ENCODE results near the gene RFX4.

The RFX4 gene

GRCh38 chr12:106582641-106583230, at the start of gene RFX4:
Gene RFX4 (plus strand): TSS chr12:106583004. CDS start chr12:106583321, 317 bp downstream.
- no peak for DNase-seq (ENCODE audit: low read depth in 3 of 3, low spot score in 1 of 3)

- no peak for DNase-seq (ENCODE audit: low read depth in 3 of 3, low spot score in 1 of 3)
Measured at GRCh38 chr12:106541201-106541600, 41.6 kb upstream of the RFX4 start.

DNA sequence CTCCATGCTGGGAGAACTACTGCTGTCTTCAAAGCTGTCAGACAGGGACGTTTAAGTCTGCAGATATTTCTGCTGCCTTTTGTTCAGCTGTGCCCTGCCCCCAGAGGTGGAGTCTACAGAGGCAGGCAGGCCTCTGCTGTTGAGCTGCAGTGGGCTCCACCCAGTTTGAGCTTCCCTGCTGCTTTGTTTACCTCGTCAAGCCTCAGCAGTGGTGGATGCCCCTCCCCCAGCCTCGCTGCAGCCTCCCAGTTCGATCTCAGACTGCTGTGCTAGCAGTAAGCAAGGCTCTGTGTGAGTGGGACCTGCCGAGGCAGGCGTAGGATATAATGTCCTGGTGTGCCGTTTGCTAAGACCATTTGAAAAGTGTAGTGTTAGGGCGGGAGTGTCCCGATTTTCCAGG, 31.4 kb upstream of the RFX4 start:
- no peak for DNase-seq (ENCODE audit: low read depth in 3 of 3, low spot score in 1 of 3)

DNA sequence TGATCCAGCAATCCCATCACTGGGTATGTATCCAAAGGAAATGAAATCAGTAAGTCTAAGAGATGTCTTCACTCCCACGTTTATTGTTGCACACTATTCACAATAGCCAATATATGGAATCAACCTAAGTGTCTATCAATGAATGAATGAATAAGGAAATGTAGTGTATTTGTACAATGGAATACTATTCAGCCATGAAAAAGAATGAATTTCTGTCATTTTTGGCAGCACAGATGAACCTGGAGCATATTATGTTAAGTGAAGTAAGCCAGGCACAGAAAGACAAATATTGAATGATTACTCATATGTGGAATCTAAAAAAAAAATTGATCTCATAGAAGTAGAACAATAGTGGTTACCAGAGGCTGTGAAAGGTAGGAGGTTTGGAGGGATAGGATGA, 30.6 kb upstream of the RFX4 start:
- DNase-seq (ENCODE audit: low read depth in 3 of 3, low spot score in 1 of 3), result no peak

DNA sequence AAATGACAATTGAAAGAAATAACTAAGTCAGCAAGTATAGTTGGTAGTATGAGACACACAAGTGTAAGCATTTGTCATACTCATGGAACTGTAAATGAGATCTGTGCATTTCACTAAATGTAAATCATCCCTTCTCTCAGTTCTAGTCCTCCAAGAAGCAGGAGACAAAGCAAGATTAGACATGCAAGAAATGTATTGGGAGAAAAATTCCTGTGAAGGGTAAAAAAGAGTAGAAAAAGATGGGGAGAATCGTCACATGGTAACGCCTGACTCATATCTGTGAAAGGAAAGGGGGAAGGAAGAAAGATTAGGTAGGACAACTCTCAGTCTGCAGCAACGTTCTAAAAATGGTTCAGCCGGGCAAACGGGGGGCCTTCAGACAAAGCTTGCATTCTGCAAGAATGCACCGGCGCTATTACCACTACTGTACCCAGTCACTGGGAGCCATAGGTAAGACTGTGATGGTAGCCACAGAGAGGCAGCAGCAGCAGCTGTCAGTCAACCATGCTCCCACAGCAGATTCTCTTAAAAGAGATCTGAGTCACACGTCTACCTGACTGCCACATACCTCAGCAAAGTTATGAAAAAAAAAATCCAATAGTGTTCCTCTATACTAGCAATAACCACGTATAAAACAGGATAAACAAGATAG, 18.0 kb upstream of the RFX4 start:
- no peak for DNase-seq (ENCODE audit: low read depth in 3 of 3, low spot score in 1 of 3)

- DNase-seq (ENCODE audit: low read depth in 3 of 3, low spot score in 1 of 3), result no peak
Measured at GRCh38 chr12:106566771-106567170, 16.0 kb upstream of the RFX4 start.

- DNase-seq (ENCODE audit: low read depth in 3 of 3, low spot score in 1 of 3), result no peak
Measured at GRCh38 chr12:106573239-106573638, 9.6 kb upstream of the RFX4 start.

- DNase-seq (ENCODE audit: low read depth in 3 of 3, low spot score in 1 of 3), result no peak
Measured at GRCh38 chr12:106576848-106577247, 6.0 kb upstream of the RFX4 start.

GRCh38 chr12:106580671-106581508, 1.9 kb upstream of the RFX4 start:
- DNase-seq (ENCODE audit: low read depth in 3 of 3, low spot score in 1 of 3), result no peak

DNA sequence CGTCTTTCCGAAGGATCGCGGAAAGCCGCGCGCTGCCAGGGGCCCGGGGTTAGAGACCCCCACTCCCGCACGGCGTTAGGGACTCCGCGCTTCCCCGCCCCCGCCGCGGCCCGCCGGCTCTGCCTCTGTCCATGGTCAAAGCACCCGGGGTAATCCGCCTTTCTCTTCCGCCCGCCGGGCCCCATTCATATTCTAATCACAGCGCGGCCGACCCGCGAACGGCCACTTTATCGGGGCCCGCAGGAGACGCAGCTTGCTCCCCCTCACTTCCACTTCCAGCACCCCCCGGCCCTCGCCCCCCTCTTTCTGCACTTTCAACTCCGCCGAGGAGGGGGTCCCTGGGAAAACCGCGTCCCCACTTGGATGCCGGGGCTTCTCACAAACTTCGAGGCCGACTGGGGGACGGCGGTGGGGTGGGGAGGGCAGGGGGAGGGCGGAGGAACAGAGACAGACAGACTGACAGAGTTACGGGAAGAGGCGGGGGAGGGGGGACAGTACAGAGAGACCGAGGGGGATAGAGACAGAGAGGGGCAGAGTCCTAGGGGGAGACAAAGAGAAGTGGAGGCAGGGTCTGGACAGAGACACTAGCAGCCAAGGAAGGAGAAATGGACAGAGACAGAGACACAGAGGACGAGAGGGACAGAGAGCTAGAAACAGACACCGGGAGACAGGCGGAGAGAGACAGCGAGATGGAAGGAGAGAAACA, 1.1 kb upstream of the RFX4 start:
- no peak for DNase-seq (ENCODE audit: low read depth in 3 of 3, low spot score in 1 of 3)

DNA sequence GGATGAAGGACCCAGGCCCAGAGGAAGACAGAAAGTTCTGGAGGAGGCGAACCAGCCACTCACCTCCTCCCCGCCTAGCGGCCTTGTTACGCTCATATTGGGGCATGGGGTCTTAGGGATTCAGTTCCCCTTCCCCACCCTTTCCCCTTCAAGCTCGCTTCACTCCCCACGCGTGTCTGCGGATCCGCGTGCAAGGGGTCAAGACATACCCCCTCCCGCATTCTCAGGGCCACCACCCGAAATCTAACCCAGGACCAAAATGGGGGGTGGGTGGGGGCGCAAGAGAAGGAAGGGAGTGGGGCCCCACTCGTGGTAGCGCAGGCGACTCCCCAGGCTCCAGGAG, 584 bp upstream of the RFX4 start:
- no peak for DNase-seq (ENCODE audit: low read depth in 3 of 3, low spot score in 1 of 3)

DNA sequence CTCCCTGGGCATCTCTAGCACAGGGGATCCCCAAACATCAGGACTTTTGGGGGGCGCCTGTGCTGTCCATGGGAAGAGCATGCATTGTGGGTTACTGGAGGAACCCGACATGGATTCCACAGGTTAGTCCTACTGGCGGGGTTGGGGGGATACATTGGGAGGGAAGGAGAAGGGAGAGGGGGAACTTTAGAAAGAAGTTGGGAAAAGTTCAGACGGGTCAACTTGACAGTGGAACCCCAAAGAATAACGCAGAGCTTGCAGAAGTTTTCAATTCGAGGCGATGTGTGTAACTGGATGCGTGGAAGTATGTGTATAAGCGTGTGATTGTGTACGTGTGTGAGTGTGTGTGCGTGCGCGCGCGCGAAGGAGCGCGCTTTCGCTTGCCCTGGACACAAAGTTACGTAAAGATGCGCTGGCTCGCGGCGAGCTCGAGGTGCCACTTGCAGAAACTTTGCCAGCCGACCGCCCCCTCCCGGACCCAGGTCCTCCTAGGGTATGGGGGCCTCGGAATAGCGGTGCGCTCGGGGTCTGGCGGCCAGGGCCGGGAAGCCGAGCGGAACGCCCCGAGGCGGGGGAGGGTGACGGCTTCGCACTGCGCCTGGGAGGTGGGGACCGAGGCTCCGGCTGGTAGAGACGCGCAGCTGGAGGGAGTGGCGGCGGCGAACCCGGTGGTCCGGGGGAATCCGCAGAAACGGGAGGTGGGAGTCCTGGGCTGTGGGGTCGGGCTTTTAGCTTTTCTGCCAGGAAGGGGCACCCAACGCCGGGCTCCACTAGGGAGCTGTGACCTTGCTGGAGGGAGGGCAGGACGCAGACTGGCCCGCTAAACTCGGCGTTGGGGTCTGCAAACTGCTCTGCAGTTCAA, 669 bp downstream of the RFX4 start:
- no peak for DNase-seq (ENCODE audit: low read depth in 3 of 3, low spot score in 1 of 3)

- no peak for DNase-seq (ENCODE audit: low read depth in 3 of 3, low spot score in 1 of 3)
Measured at GRCh38 chr12:106584104-106585064, 1.6 kb downstream of the RFX4 start.

- no peak for DNase-seq (ENCODE audit: low read depth in 3 of 3, low spot score in 1 of 3)
Measured at GRCh38 chr12:106585105-106585520, 2.3 kb downstream of the RFX4 start.

DNA sequence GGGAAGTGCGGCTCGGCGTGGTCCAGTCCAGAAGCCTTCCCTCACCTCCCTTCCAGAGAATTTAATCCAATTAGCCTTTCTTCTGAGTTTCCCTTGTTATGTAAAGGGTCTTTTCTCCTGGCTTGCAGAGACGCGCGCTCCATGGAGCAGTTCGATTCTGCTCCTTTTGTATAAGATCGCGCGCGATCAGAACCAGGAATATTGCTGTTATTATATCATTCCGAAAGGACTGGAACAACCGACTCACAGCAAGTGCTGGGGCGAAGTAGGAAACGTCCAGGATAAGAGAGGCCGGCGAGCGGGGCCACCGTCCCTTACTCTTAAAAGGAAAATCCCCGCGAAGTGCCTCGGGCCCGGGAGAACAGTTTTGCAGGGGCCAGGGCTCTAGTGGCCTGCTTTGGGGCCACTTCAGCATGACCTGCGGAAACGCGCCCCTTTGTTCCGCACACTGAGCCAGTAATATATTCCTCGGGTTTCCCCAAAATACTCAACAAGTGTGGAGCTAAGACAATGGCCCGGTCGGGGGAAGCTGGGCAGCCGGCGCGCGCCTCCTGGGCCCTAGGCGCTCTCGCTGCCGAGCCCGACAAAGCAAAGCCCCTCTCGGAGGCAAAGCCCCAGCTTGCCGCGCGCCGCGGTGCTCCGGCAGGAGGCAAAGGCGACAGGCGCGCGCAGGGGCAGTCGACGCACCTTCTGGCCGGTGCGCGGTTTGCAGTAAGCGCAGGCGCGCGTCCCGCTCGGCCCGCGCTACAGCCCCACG, 2.9 kb downstream of the RFX4 start:
- DNase-seq (ENCODE audit: low read depth in 3 of 3, low spot score in 1 of 3), result no peak

- no peak for DNase-seq (ENCODE audit: low read depth in 3 of 3, low spot score in 1 of 3)
Measured at GRCh38 chr12:106586278-106586802, 3.5 kb downstream of the RFX4 start.

DNA sequence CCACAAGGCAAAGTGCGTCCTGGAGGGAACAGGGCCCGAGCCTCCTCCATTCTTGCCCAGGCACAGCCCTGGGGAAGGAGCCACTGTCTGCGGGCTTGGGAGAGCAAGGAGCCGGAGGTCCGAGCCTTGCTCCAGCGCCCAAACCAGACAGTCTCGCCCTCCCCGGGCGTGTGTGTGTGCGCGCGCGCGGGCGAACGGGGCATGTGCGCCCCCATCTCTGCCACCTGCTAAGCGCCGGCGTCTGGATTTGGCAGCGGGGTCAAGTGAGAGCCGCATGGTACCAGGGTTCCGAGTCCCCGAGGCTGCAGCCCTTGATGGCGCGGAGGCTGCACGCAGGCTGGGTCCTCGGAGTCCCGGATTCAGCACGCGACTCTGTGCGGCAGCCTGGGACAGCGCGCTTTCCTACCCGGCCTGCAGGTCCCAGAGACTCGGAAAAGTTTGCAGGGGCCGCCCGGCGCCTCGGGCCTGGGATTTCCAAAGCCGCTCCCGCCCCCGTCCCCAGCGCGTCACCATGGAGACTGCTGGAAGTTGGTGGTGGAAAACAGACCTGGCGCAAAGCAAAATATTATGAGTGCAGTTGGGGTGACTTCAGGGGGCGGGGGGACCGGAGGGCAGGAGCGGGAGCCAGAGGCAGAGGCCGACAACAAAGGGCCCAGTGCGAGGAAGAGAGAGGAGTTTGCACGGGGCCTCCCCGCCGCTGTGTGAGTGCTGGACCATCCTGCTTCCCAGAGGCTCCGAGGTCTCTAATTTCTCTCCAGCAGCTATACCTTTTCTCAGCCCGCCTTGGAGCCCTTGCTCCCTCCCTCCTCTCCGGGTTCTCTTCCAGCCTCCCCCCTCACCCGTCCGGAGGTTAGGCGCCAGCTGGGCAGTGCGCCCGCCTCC, 4.2 kb downstream of the RFX4 start:
- no peak for DNase-seq (ENCODE audit: low read depth in 3 of 3, low spot score in 1 of 3)

DNA sequence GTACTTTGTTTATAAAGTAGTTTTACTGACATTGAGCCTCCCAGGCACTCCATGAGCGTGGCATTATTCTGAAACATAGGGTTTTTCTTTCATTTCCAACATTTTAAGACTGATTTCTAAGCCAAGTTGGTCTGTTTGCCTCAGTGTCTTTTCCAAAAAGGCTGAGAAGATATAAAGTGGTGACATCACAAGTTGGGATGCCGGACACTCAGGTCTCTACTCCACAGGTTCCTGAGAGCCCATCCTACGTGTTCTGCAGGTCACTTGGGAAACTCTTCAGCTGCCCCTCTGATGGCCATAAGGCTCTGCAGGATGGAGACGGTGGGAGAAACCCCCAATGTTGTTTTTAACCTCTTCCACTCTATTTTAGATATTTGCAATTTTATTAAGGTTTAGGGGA, 6.0 kb downstream of the RFX4 start:
- no peak for DNase-seq (ENCODE audit: low read depth in 3 of 3, low spot score in 1 of 3)

Data from stimulated activated CD4-positive, alpha-beta T cell treated with anti-CD3 and anti-CD28 coated beads, TNF-alpha, amount 100 ng/mL, for 1 hour (primary cell).